GM18951 (cell line): Measurements from ENCODE around the gene SYTL3.
"Not testable (repeated sequence)": the region's sequence is repeated elsewhere in the genome, so short reads cannot be mapped to it uniquely, and the experiment has no call there.

Source experiments
- POLR2A ChIP-seq: IDR thresholded peaks from 4 replicates; pipeline ENCODE4 v1.6.1; 2011; ENCODE audit warnings: mild to moderate bottlenecking; ENCODE audit not compliant: insufficient read length, insufficient read depth; ENCODE audit errors: extremely low read depth
- in situ Hi-C: fragments of 300-500 bp; cut with MboI; formaldehyde crosslinking; loops from one replicate; pipeline ENCODE4 v1.12.0; 2022; ENCODE audit warnings: low sequenced_read_pairs, mixed read lengths, inconsistent platforms; ENCODE audit not compliant: unreplicated experiment

The SYTL3 gene

GRCh38 chr6:158653577-158654354 lies 3.9 kb downstream of the SYTL3 start:
- in situ Hi-C loops, result no loop called here
- TF ChIP-seq POLR2A, result no peak

GRCh38 chr6:158654498-158654897 lies 4.6 kb downstream of the SYTL3 start:
- in situ Hi-C loops, result no loop called here
- TF ChIP-seq POLR2A, result no peak

- TF ChIP-seq POLR2A, result no peak
- in situ Hi-C loops, result no loop called here
These were observed 5.2 kb downstream of the SYTL3 start for GRCh38 chr6:158654960-158655489.

- no peak for TF ChIP-seq POLR2A
- in situ Hi-C loops, result no loop called here
These were observed 6.0 kb downstream of the SYTL3 start for GRCh38 chr6:158655569-158656450.

- in situ Hi-C loops, result not testable (repeated sequence)
These were observed 7.1 kb downstream of the SYTL3 start for GRCh38 chr6:158656986-158657385.

GRCh38 chr6:158660333-158660754 lies 10.5 kb downstream of the SYTL3 start:
- no peak for TF ChIP-seq POLR2A
- in situ Hi-C loops, result no loop called here

GRCh38 chr6:158661156-158661685 lies 11.4 kb downstream of the SYTL3 start:
- in situ Hi-C loops, result no loop called here
- no peak for TF ChIP-seq POLR2A

- no peak for TF ChIP-seq POLR2A
- in situ Hi-C loops, result no loop called here
These were observed 12.7 kb downstream of the SYTL3 start for GRCh38 chr6:158662607-158662953.

GRCh38 chr6:158662954-158663624 lies 13.2 kb downstream of the SYTL3 start:
- no peak for TF ChIP-seq POLR2A
- in situ Hi-C loops, result no loop called here

GRCh38 chr6:158663625-158664165 lies 13.8 kb downstream of the SYTL3 start:
- in situ Hi-C loops, result no loop called here
- TF ChIP-seq POLR2A, result no peak

GRCh38 chr6:158665332-158665731 lies 15.5 kb downstream of the SYTL3 start:
- TF ChIP-seq POLR2A, result no peak
- in situ Hi-C loops, result no loop called here

GRCh38 chr6:158666628-158667359 lies 16.9 kb downstream of the SYTL3 start:
- in situ Hi-C loops, result no loop called here
- no peak for TF ChIP-seq POLR2A
